CD14-positive monocyte (primary cell): ENCODE data around the gene KIF2A. TPM values are rescaled to one million over a fixed set of nuclear protein-coding genes. Genes with fewer than 3 reads are reported as not detected.

Experiments used
- DNase-seq, 3 donors: peaks; one replicate each; pipeline ENCODE4 v3.0.0-alpha.2; 2011 to 2022
- H2AFZ ChIP-seq: 2 replicates; pipeline ENCODE4 v1.6.0; 2012; ENCODE audit warnings: mild to moderate bottlenecking, low read depth, low read length, inconsistent platforms; ENCODE audit not compliant: insufficient read depth, poor library complexity, severe bottlenecking
- H3K27ac ChIP-seq, 2 donors: 1 replicate in 1 of 2; 2 replicates in 1 of 2; pipeline ENCODE4 v1.5.1; 2012 to 2013; ENCODE audit warnings: low read length in 2 of 2, control low read depth in 1 of 2, inconsistent platforms in 1 of 2, low read depth in 1 of 2, mild to moderate bottlenecking in 1 of 2
- H3K27me3 ChIP-seq, 2 donors: one replicate each; pipeline versions ENCODE4 v1.6.0 to v1.6.1; 2011 to 2013; ENCODE audit warnings: low read length in 2 of 2; ENCODE audit not compliant: control insufficient read depth in 2 of 2, insufficient read depth in 2 of 2
- H3K36me3 ChIP-seq, 2 donors: replicated peaks in 1 of 2; 1 replicate in 1 of 2; 2 replicates in 1 of 2; pipeline versions ENCODE4 v1.5.1 to v1.6.1; 2012 to 2013; ENCODE audit warnings: low read length in 2 of 2, control low read depth in 1 of 2, inconsistent platforms in 1 of 2, mild to moderate bottlenecking in 1 of 2; ENCODE audit not compliant: insufficient read depth in 2 of 2, control insufficient read depth in 1 of 2
- H3K4me1 ChIP-seq, 2 donors: 1 replicate in 1 of 2; 2 replicates in 1 of 2; pipeline versions ENCODE4 v1.5.1 to v1.6.1; 2012 to 2013; ENCODE audit warnings: low read length in 2 of 2, control low read depth in 1 of 2, inconsistent platforms in 1 of 2, mild to moderate bottlenecking in 1 of 2, moderate library complexity in 1 of 2; ENCODE audit not compliant: insufficient read depth in 2 of 2, control insufficient read depth in 1 of 2
- H3K4me2 ChIP-seq: replicated peaks from 2 replicates; pipeline ENCODE3; 2012; ENCODE audit warnings: low read length, moderate library complexity, mild to moderate bottlenecking; ENCODE audit not compliant: poor library complexity, severe bottlenecking; ENCODE audit errors: extremely low read depth
- H3K4me3 ChIP-seq, 3 experiments: fragments of 200-600 bp in 1 of 3; sonication (generic) in 1 of 3; replicated peaks in 1 of 3; 1 replicate in 2 of 3; 2 replicates in 1 of 3; pipeline ENCODE4 v1.5.1; 2011 to 2013; ENCODE audit warnings: low read length in 3 of 3, mild to moderate bottlenecking in 3 of 3, control low read depth in 2 of 3, low read depth in 2 of 3, inconsistent platforms in 1 of 3, moderate library complexity in 1 of 3
- H3K79me2 ChIP-seq: 2 replicates; pipeline ENCODE4 v1.6.0; 2012; ENCODE audit warnings: mild to moderate bottlenecking, control low read depth, inconsistent platforms, low read length, moderate library complexity; ENCODE audit not compliant: insufficient read depth
- H3K9ac ChIP-seq: 2 replicates; pipeline ENCODE4 v1.6.0; 2017; ENCODE audit warnings: low read length, mild to moderate bottlenecking; ENCODE audit not compliant: insufficient read depth, poor library complexity, severe bottlenecking
- H3K9me3 ChIP-seq, 2 donors: replicated peaks in 1 of 2; 1 replicate in 1 of 2; 2 replicates in 1 of 2; pipeline versions ENCODE4 v1.5.1 to v1.6.1; 2012 to 2013; ENCODE audit warnings: low read length in 2 of 2, control low read depth in 1 of 2; ENCODE audit not compliant: control insufficient read depth in 1 of 2, insufficient read depth in 1 of 2
- H4K20me1 ChIP-seq: 2 replicates; pipeline ENCODE4 v1.6.0; 2012; ENCODE audit warnings: mild to moderate bottlenecking, low read length, control low read depth, moderate library complexity; ENCODE audit not compliant: insufficient read depth
- H3K27ac Mint-ChIP-seq, 7 donors: one replicate each; pipeline ENCODE4 v1.8.0; 2020; ENCODE audit warnings: mild to moderate bottlenecking in 7 of 7, mixed read lengths in 7 of 7, moderate library complexity in 6 of 7, inconsistent platforms in 2 of 7
- H3K27me3 Mint-ChIP-seq, 3 donors: one replicate each; pipeline ENCODE4 v1.8.0; 2021 to 2022; ENCODE audit warnings: low read depth in 3 of 3, mild to moderate bottlenecking in 3 of 3, mixed read lengths in 3 of 3, moderate library complexity in 3 of 3, inconsistent platforms in 1 of 3
- H3K36me3 Mint-ChIP-seq, 2 donors: one replicate each; pipeline ENCODE4 v1.8.0; 2020; ENCODE audit warnings: mixed read lengths in 2 of 2, inconsistent platforms in 1 of 2, mild to moderate bottlenecking in 1 of 2
- H3K4me1 Mint-ChIP-seq: one replicate; pipeline ENCODE4 v1.8.0; 2020; ENCODE audit warnings: mild to moderate bottlenecking, mixed read lengths
- H3K4me3 Mint-ChIP-seq, 2 donors: one replicate each; pipeline ENCODE4 v1.8.0; 2020; ENCODE audit warnings: mild to moderate bottlenecking in 2 of 2, mixed read lengths in 2 of 2, moderate library complexity in 1 of 2
- H3K9me3 Mint-ChIP-seq, 7 donors: one replicate each; pipeline ENCODE4 v1.8.0; 2020 to 2022; ENCODE audit warnings: mixed read lengths in 7 of 7, mild to moderate bottlenecking in 6 of 7, moderate library complexity in 6 of 7, inconsistent platforms in 2 of 7
- WGBS: methylation state at CpG from one replicate; pipeline ENCODE4 v1.1.5; 2013; ENCODE audit warnings: missing lambda C conversion rate; ENCODE audit not compliant: insufficient coverage; 5-methylcytosine and 5-hydroxymethylcytosine counted together
- intact Hi-C, 2 donors: fragments of 100-400 bp; cut with micrococcal nuclease; formaldehyde crosslinking; loops; one replicate each; pipeline versions ENCODE4 v1.15.0 to v1.15.1; 2023
- polyA plus RNA-seq, 3 donors: library from polyadenylated mRNA; depleted of rRNA in 1 of 3; unstranded in 2 of 3; stranded (reverse) in 1 of 3; fragments of 300-500 nt in 2 of 3; fragments of >200 nt in 1 of 3; fragmentation: Illumina TruSeq in 2 of 3; gene quantifications; 1 replicate in 2 of 3; 2 replicates in 1 of 3; pipeline ENCODE4 v1.2.3, GENCODE V29; 2012 to 2021
- TF ChIP-seq, protein P1 (sequence below): fragments of 200-600 bp; IDR thresholded peaks from one replicate; pipeline ENCODE4 v1.8.0; 2022; ENCODE audit warnings: antibody characterized with exemption, mild to moderate bottlenecking

The KIF2A gene
- polyA plus RNA-seq, 3 donors = 9.7 to 24.6 (median 21.7) TPM

DNA sequence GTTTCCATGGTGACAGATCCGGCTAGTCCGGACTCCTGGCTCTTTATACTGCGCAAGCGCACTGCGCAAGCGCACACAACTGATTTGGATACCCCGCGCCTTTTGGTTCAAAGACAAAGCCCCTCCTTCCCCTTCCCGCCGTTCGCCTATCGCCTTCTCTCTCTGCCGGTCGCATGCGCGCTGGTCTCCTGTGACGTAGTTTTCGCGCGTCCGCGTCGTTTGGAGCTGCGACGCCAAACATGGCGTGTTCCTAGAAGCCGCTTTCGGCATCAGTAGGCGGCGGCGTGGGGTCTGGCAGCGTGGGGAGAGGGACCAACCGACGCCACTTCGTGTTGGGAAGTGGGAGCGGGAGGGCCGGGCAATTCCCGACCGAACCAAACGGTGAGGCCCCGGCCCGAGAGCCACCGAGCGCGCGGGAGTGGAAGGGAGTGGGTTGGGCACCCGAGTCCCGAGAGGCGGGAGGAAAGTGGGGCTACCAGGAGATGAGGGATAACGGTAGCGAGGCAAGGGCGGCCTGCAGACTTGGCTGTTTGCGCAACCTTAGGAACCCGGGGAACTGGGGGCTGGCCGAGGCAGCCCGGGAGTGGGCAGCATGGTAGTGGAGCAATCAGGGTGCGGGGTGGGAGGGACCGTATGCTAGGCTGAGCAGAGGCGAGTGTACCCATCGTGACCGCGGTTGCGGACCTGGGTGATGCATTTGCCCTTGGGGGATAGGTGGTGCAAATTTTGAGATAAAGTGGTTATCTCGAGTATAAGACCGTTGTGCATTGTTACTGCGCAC is 106.7 kb downstream of the KIF2A start, which contains the start of gene IPO11:
Gene IPO11, plus strand, starts transcription at position 215 of the 781 bp plus-strand sequence. CDS start 24,517 bp downstream, outside the sequence.
- Histone ChIP-seq H3K27ac (peak within 1 kb of the TSS; percentile 56 to 87), H3K9me3 (no peaks in the 10 kb centered on the region), H4K20me1 (no peaks in the 10 kb centered on the region), H3K4me3 (peak within 1 kb of the TSS; percentile 77 to 98 (median 93)), H3K9ac (peak within 1 kb of the TSS; percentile 84), H3K4me2 (peak within 1 kb of the TSS; percentile 92), H3K79me2 (peaks cover 51% of the 10 kb centered on the region), H3K4me1 (peaks cover 14 to 17% of the 10 kb centered on the region in 2 donors), H2AFZ (peak within 1 kb of the TSS; percentile 98), H3K27me3 (no peaks in the 10 kb centered on the region), H3K36me3 (no peaks in the 10 kb centered on the region)
- peaks cover 11% of the 10 kb centered on the region for H3K4me1 Mint-ChIP-seq
- intact Hi-C loops = no loop called here
- peak; percentile 98 to 99 (median 99) for DNase-seq
- peak within 1 kb of the TSS; percentile 89 to 91 for H3K4me3 Mint-ChIP-seq
- peaks cover 0 to 2% (median 0%) of the 10 kb centered on the region in 3 donors for H3K27me3 Mint-ChIP-seq
- TF ChIP-seq, protein P1, sequence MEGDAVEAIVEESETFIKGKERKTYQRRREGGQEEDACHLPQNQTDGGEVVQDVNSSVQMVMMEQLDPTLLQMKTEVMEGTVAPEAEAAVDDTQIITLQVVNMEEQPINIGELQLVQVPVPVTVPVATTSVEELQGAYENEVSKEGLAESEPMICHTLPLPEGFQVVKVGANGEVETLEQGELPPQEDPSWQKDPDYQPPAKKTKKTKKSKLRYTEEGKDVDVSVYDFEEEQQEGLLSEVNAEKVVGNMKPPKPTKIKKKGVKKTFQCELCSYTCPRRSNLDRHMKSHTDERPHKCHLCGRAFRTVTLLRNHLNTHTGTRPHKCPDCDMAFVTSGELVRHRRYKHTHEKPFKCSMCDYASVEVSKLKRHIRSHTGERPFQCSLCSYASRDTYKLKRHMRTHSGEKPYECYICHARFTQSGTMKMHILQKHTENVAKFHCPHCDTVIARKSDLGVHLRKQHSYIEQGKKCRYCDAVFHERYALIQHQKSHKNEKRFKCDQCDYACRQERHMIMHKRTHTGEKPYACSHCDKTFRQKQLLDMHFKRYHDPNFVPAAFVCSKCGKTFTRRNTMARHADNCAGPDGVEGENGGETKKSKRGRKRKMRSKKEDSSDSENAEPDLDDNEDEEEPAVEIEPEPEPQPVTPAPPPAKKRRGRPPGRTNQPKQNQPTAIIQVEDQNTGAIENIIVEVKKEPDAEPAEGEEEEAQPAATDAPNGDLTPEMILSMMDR = no peak
- peaks cover 0 to under 1% of the 10 kb centered on the region in 2 donors for H3K36me3 Mint-ChIP-seq
- under 1% methylated on average over 56 of the region's 66 CpGs for WGBS
- H3K27ac Mint-ChIP-seq = peak within 1 kb of the TSS; percentile 82 to 92 (median 87)
- no peaks in the 10 kb centered on the region for H3K9me3 Mint-ChIP-seq

DNA sequence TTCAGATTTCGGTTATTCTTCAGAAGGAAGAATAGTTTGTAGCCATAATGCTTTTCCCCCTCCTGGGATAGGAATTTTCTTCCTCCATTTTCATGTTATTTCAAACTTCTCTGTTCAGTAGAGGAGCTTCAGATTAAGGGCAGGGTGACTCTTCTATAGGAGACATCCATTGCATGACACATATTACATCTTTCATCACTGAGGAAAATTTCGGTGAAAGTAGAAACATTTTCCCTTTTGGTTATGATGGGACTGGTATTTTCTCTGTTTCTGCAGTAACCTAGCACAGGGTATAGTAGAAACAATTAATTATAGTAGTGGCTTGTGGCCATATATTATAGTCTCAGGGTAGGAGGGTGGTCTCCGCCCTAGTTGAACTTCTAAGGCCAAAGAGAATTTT is 107.7 kb downstream of the KIF2A start:
- no CpG with 5 or more reads among the region's 3 CpGs for WGBS
- Mint-ChIP-seq H3K27me3 (peaks cover 0 to 2% (median 0%) of the 10 kb centered on the region in 3 donors), H3K36me3 (peaks cover 0 to 6% of the 10 kb centered on the region in 2 donors), H3K27ac (peak overlapping the region in 2 of 7 donors; percentile 84 to 91), H3K4me1 (peaks cover 11% of the 10 kb centered on the region), H3K9me3 (no peaks in the 10 kb centered on the region), H3K4me3 (peak overlapping the region in 1 of 2 donors; percentile 91)
- H4K20me1 ChIP-seq = no peaks in the 10 kb centered on the region
- H3K4me3 ChIP-seq = peak overlapping the region in 1 of 3 experiments; percentile 93
- H3K4me2 ChIP-seq = peak overlapping the region; percentile 92
- H3K4me1 ChIP-seq = peaks cover 14 to 17% of the 10 kb centered on the region in 2 donors
- no peak for DNase-seq
- no peaks in the 10 kb centered on the region for H3K27me3 ChIP-seq
- intact Hi-C loops = no loop called here
- H3K9ac ChIP-seq = no peak overlapping the region
- no peak overlapping the region for H3K27ac ChIP-seq
- no peaks in the 10 kb centered on the region for H3K9me3 ChIP-seq
- peak overlapping the region; percentile 98 for H2AFZ ChIP-seq
- peaks cover 0 to 6% of the 10 kb centered on the region in 2 donors for H3K36me3 ChIP-seq
- TF ChIP-seq, protein P1 = no peak
- H3K79me2 ChIP-seq = peaks cover 61% of the 10 kb centered on the region
